Pancreas (tissue), 10 donors: ENCODE results near the gene PLPPR2. TPM values are rescaled to one million over a fixed set of nuclear protein-coding genes. Genes with fewer than 3 reads are reported as not detected.
"Not testable (repeated sequence)": the region's sequence is repeated elsewhere in the genome, so short reads cannot be mapped to it uniquely, and the experiment has no call there.

Experiments
- ATAC-seq, 4 donors: fragments of 200-7000 bp; cut with Tn5 transposase; one replicate each; pipeline versions ENCODE4 v1.8.0 to v1.9.1; 2020; ENCODE audit warnings: mild to moderate bottlenecking in 4 of 4, moderate library complexity in 4 of 4
- DNase-seq, 6 donors: peaks; one replicate each; pipeline ENCODE4 v3.0.0-alpha.2; 2020
- FAIRE-seq: peaks from 2 replicates; lab custom pipeline; 2012; peaks lifted over from hg19 to GRCh38; lab: Jason Lieb, UNC
- H3K27ac ChIP-seq, 4 donors: fragments of 200-600 bp; sonication (generic); 1 replicate in 3 of 4; 2 replicates in 1 of 4; pipeline versions ENCODE4 v1.5.0 to v1.8.0; 2020
- H3K27me3 ChIP-seq, 4 donors: fragments of 200-600 bp; one replicate each; pipeline ENCODE4 v1.8.0; 2021
- H3K36me3 ChIP-seq, 3 donors: fragments of 200-600 bp; sonication (generic) in 1 of 3; one replicate each; pipeline versions ENCODE4 v1.5.0 to v1.8.0; 2020 to 2021
- H3K4me1 ChIP-seq, 3 donors: fragments of 200-600 bp; one replicate each; pipeline ENCODE4 v1.8.0; 2021
- H3K4me3 ChIP-seq, 4 donors: fragments of 200-600 bp; sonication (generic) in 2 of 4; one replicate each; pipeline versions ENCODE4 v1.5.0 to v1.8.0; 2020 to 2021
- H3K9me3 ChIP-seq, 4 donors: fragments of 200-600 bp; one replicate each; pipeline ENCODE4 v1.8.0; 2021
- WGBS, 2 donors: extraction: QIAGEN DNeasy Blood & Tissue Kit; methylation state at CpG; one replicate each; pipeline ENCODE4 v1.1.7; 2013; 5-methylcytosine and 5-hydroxymethylcytosine counted together
- intact Hi-C, 3 donors: fragments of 100-400 bp; cut with DNase I; formaldehyde crosslinking; loops; one replicate each; pipeline versions ENCODE4 v1.11.1 to v1.14.2; 2022
- polyA plus RNA-seq, 2 donors: library from polyadenylated mRNA; stranded (reverse); fragments of 200-250 nt; gene quantifications; one replicate each; pipeline ENCODE4 v1.2.3, GENCODE V29; 2013
- total RNA-seq, 6 donors: library from RNA; stranded (reverse); fragmentation: NEBNext Ultra II Directional in 4 of 6; extraction: Animal tissue kit (Norgen Biotek cat#: 25700) in 4 of 6; gene quantifications; one replicate each; pipeline versions ENCODE4 v1.2.1 to v1.2.4, GENCODE V29; 2021 to 2023
- TF ChIP-seq, protein P1 (sequence below), 4 donors: fragments of 200-600 bp; sonication (generic) in 3 of 4; IDR thresholded peaks; one replicate each; pipeline versions ENCODE4 v1.5.0 to v1.8.0; 2021; ENCODE audit warnings: antibody characterized with exemption in 4 of 4
- donor health status: healthy with polysubstance abuse.
- donor health status: DM: no; HTN: no; CAD: no; lungs with moderate emphysema.
- donor health status: DM: no; HTN: no; CAD: no.
- donor health status: control.
- donor health status: control.
- donor health status: Bipolar disorder and iron deficiency.
- donor health status: DM: yes; HTN: yes; CAD: no.
- donor health status: DM: no; HTN: no; CAD: no.
- donor health status: DM: no; HTN: no; CAD: no.
- donor health status: DM: yes; HTN: yes; CAD: no.

PLPPR2 gene
- total and polyA plus RNA-seq, 8 donors = 4.4 to 32.8 (median 7.6) TPM

DNA sequence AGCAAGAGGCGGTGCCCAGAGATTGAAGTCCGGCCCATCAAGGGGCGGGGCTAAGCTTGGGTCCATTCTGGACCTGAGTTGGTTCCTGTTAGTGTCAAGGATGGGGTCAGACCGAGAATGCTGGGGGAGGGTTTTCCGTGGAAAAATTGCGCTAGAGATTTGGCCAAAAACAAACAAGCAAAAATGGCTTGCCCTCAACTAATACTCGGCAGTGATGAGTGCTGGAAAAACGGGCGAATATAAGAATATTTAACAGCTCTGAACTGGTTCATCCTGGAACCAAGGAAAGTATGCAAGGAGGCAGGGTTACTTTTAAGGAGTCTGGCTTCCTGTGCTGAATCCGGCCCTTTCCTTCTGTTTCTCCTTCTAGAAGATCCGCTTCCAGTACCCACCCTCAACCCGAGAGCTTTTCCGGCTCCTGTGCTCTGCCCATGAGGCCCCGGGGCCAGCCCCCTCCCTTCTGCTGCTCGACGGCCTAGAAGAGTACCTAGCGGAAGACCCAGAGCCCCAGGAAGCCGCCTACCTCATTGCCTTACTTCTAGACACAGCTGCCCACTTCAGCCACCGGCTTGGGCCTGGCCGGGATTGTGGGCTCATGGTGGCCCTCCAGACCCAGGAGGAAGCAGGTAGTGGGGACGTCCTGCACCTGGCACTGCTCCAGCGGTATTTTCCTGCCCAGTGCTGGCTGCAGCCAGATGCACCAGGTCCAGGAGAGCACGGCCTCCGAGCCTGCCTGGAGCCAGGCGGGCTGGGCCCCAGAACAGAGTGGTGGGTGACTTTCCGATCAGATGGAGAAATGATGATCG lies 20.1 kb downstream of the PLPPR2 start:
- WGBS, 2 donors = 15 to 17% methylated on average over 27 of the region's 27 CpGs
- DNase-seq = peak; percentile 37 to 85 (median 64)
- TF ChIP-seq, protein P1, sequence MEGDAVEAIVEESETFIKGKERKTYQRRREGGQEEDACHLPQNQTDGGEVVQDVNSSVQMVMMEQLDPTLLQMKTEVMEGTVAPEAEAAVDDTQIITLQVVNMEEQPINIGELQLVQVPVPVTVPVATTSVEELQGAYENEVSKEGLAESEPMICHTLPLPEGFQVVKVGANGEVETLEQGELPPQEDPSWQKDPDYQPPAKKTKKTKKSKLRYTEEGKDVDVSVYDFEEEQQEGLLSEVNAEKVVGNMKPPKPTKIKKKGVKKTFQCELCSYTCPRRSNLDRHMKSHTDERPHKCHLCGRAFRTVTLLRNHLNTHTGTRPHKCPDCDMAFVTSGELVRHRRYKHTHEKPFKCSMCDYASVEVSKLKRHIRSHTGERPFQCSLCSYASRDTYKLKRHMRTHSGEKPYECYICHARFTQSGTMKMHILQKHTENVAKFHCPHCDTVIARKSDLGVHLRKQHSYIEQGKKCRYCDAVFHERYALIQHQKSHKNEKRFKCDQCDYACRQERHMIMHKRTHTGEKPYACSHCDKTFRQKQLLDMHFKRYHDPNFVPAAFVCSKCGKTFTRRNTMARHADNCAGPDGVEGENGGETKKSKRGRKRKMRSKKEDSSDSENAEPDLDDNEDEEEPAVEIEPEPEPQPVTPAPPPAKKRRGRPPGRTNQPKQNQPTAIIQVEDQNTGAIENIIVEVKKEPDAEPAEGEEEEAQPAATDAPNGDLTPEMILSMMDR (IDR thresholded peaks at IDR 0.05) = no peak
- peak overlapping the region; percentile 54 to 97 (median 69) for H3K27ac ChIP-seq
- H3K4me1 ChIP-seq = peaks cover 4 to 31% (median 5%) of the 10 kb centered on the region in 3 donors
- H3K9me3 ChIP-seq = no peaks in the 10 kb centered on the region
- intact Hi-C loops = no loop called here
- peak in 2 of 4 donors; percentile 1 to 4 for ATAC-seq
- peak overlapping the region; percentile 5 to 51 (median 28) for H3K4me3 ChIP-seq
- no peak for FAIRE-seq
- H3K27me3 ChIP-seq = no peaks in the 10 kb centered on the region
- H3K36me3 ChIP-seq = no peaks in the 10 kb centered on the region

DNA sequence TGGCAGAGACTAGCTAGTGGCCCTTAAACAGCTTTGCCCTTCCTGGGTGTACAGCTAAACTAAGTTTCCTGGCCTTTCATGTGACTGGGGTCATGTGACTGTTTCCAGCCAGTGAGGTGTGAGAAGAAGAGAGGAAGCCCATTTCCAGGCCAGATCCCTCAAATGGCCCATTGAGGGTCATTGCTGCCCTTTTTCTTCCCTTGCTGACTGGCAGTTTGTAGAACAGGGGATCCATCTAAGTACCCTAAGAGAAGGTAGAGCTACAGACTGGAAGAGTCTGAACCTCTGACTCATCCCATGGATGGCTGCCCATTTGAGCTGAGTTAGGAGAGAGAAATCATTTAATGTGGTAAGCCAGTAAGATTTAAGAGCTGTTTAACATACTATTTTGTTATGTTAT lies 22.0 kb downstream of the PLPPR2 start:
- Histone ChIP-seq H3K9me3 (no peaks in the 10 kb centered on the region), H3K27ac (peak overlapping the region in 1 of 4 donors; percentile 22), H3K4me1 (peaks cover 4 to 33% (median 5%) of the 10 kb centered on the region in 3 donors), H3K36me3 (no peaks in the 10 kb centered on the region), H3K27me3 (no peaks in the 10 kb centered on the region), H3K4me3 (no peak overlapping the region)
- intact Hi-C loops = no loop called here
- ATAC-seq = no peak
- no peak for FAIRE-seq
- DNase-seq = no peak
- TF ChIP-seq, protein P1 (IDR thresholded peaks at IDR 0.05) = no peak

DNA sequence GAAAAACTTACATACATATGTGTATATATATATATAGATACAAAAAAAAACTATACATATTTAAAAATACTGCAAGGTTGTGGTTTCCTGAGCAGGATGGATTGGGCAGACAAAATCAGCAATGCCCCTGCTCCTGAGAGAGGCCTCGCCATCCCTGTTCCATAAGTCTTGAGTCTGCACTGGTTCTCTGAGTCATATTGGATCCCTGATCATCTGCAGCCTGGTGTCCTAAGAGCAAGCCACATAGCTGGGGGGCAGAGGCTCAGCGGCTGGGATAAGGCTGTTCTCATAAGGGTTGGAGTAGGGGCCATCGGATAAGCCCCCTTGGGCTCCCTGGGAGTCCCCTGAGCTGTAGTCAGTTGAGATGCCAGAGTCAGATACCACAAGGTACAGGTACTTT lies 22.5 kb downstream of the PLPPR2 start:
- DNase-seq (no peak), FAIRE-seq (no peak), ATAC-seq (no peak)
- H3K4me3 ChIP-seq = no peak overlapping the region
- H3K36me3 ChIP-seq = no peaks in the 10 kb centered on the region
- no peaks in the 10 kb centered on the region for H3K9me3 ChIP-seq
- H3K27ac ChIP-seq = peak overlapping the region in 1 of 4 donors; percentile 12
- TF ChIP-seq, protein P1 (IDR thresholded peaks at IDR 0.05) = no peak
- H3K4me1 ChIP-seq = peaks cover 4 to 33% (median 5%) of the 10 kb centered on the region in 3 donors
- 95% methylated on average over 3 of the region's 3 CpGs for WGBS, 2 donors
- no peaks in the 10 kb centered on the region for H3K27me3 ChIP-seq
- intact Hi-C loops = no loop called here

DNA sequence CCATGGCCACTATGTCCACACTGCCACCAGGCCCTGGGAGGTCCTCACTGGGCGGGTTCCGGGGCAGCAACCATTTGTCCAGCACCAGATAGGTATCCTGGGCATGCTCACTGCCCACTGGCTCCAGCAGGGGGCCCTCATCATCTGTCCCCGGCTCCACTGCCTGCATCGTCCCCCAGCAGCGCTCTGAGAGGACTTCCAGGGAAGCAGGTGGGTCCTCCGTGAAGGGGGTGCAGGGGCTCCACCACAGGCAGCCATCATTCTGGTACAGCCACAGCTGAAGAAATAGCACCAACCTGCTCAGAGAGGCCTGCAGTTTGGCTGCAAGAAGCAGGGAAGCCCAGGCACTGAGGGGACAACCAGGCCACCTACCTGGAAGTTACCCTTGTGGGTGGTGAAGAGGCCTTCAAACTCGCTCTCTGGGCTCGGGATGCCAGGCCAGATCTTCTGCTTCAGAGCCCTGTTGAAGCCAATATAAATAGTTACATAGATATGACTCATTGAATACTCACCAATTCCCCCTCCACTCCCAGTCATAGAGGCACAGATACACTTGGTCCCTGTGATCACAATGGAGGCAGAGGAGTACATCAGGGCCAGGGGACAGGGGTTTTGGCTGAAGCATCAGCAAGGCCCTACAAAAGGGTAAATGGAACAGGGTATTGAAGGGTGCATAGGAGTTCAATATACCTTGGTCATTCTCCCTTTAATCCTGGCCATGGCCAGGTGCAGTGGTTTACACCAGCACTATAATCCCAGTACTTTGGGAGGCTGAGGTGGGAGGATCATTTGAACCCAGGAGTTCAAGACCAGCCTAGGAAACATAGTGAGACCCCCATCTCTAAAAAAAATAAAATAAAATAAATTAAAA lies 23.3 kb downstream of the PLPPR2 start:
- Histone ChIP-seq H3K27me3 (no peaks in the 10 kb centered on the region), H3K27ac (peak overlapping the region in 1 of 4 donors; percentile 37), H3K4me1 (peaks cover 4 to 33% (median 5%) of the 10 kb centered on the region in 3 donors), H3K36me3 (no peaks in the 10 kb centered on the region), H3K4me3 (no peak overlapping the region), H3K9me3 (no peaks in the 10 kb centered on the region)
- intact Hi-C loops = no loop called here
- ATAC-seq (no peak), FAIRE-seq (no peak), DNase-seq (peak in 4 of 6 donors; percentile 35 to 69 (median 54))
- TF ChIP-seq, protein P1 (IDR thresholded peaks at IDR 0.05) = peak in 3 of 4 donors; percentile 15 to 38 (median 37)
- whole genome bisulfite sequencing, 2 donors = 50 to 54% methylated on average over 8 of the region's 8 CpGs

DNA sequence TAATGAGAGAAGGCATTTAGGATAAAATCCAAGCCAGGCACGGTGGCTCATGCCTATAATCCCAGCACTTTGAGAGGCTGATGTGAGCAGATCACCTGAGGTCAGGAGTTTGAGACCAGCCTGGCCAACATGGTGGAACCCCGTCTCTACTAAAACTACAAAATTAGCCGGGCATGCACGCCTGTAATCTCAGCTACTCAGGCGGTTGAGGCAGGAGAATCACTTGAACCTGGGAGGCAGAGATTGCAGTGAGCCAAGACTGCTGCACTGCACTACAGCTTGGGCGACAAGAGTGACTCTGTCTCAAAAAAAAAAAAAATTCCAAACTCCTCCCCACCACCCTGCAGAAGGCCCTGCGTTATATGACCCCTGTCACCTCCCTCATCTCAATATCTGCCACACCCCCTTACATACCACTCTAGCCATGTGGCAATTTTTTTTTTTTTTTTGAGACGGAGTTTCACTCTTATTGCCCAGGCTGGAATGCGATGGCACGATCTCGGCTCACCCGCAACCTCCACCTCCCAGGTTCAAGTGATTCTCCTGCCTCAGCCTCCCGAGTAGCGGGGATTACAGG lies 24.1 kb downstream of the PLPPR2 start:
- H3K4me3 ChIP-seq, H3K27ac ChIP-seq, H3K27me3 ChIP-seq, H3K36me3 ChIP-seq, FAIRE-seq, DNase-seq, H3K9me3 ChIP-seq, ATAC-seq, intact Hi-C loops: not testable (repeated sequence)
- 89 to 94% methylated on average over 14 of the region's 14 CpGs for WGBS, 2 donors
- peaks cover 0 to 28% (median 4%) of the 10 kb centered on the region in 3 donors for H3K4me1 ChIP-seq
